ENCODE measurements around the gene DNAAF5.

The DNAAF5 gene

GRCh38 chr7:770741-771166, 44.3 kb downstream of the DNAAF5 start:
- no peak for DNase-seq

GRCh38 chr7:771234-772004, 44.9 kb downstream of the DNAAF5 start:
- DNase-seq: no peak

GRCh38 chr7:772005-772294, 45.5 kb downstream of the DNAAF5 start:
- DNase-seq: no peak

- no peak for DNase-seq
Observed at GRCh38 chr7:772392-772791, 45.9 kb downstream of the DNAAF5 start.

- no peak for DNase-seq
Observed at GRCh38 chr7:772861-773621, 46.5 kb downstream of the DNAAF5 start.

GRCh38 chr7:773622-773915, 47.1 kb downstream of the DNAAF5 start:
- no peak for DNase-seq

GRCh38 chr7:774161-775109, 47.9 kb downstream of the DNAAF5 start:
- no peak for DNase-seq

- DNase-seq: no peak
Observed at GRCh38 chr7:776381-776780, 49.9 kb downstream of the DNAAF5 start.

GRCh38 chr7:776992-777727, 50.7 kb downstream of the DNAAF5 start:
- DNase-seq: no peak

GRCh38 chr7:777728-778078, 51.2 kb downstream of the DNAAF5 start:
- DNase-seq: no peak

GRCh38 chr7:778271-778967, 51.9 kb downstream of the DNAAF5 start:
- DNase-seq: no peak

GRCh38 chr7:778968-779451, 52.5 kb downstream of the DNAAF5 start:
- DNase-seq: no peak

GRCh38 chr7:779480-779879, 53.0 kb downstream of the DNAAF5 start:
- DNase-seq: no peak

GRCh38 chr7:780081-780480, 53.6 kb downstream of the DNAAF5 start:
- no peak for DNase-seq

GRCh38 chr7:780516-780915, 54.0 kb downstream of the DNAAF5 start:
- DNase-seq: no peak

GRCh38 chr7:781186-781849, 54.8 kb downstream of the DNAAF5 start:
- no peak for DNase-seq

- no peak for DNase-seq
Observed at GRCh38 chr7:781936-782529, 55.5 kb downstream of the DNAAF5 start.

GRCh38 chr7:782718-783449, 56.4 kb downstream of the DNAAF5 start:
- DNase-seq: no peak

- no peak for DNase-seq
Observed at GRCh38 chr7:783556-784490, 57.3 kb downstream of the DNAAF5 start.

Measured in NCI-H1417 treated with DMSO at 0.1 percent for 48 hours (cell line).